Measurements from ENCODE around the gene PKDREJ. TPM values are rescaled to one million over a fixed set of nuclear protein-coding genes. Genes with fewer than 3 reads are reported as not detected.

Gene PKDREJ
- total RNA-seq, 1 donor from 2014 or later: not detected

- peaks cover 22% of the 10 kb centered on the region for H3K4me1 ChIP-seq
- no peak for DNase-seq (ENCODE audit: extremely low spot score in 2 of 2)
- no peaks in the 10 kb centered on the region for H3K9me3 ChIP-seq
- H3K27me3 ChIP-seq: no peaks in the 10 kb centered on the region
- H3K27ac ChIP-seq: peak overlapping the region; percentile 78
- H3K4me3 ChIP-seq: peak overlapping the region; percentile 81 to 90
- intact Hi-C loops (cut with DNase I): no loop called here
- no peak for TF ChIP-seq POLR2A (IDR thresholded peaks at IDR 0.05)
- TF ChIP-seq CTCF (IDR thresholded peaks at IDR 0.05): no peak
- TF ChIP-seq POLR2AphosphoS5 (IDR thresholded peaks at IDR 0.05; ENCODE audit: insufficient read depth in 1 of 2, low read depth in 1 of 2): no peak
- no peaks in the 10 kb centered on the region for H3K36me3 ChIP-seq
Measured at GRCh38 chr22:46251266-46251665, 11.9 kb downstream of the PKDREJ start.

GRCh38 chr22:46250783-46251125 lies 12.4 kb downstream of the PKDREJ start:
- H3K27ac ChIP-seq: peak overlapping the region; percentile 78
- H3K9me3 ChIP-seq: no peaks in the 10 kb centered on the region
- peaks cover 22% of the 10 kb centered on the region for H3K4me1 ChIP-seq
- TF ChIP-seq POLR2AphosphoS5 (IDR thresholded peaks at IDR 0.05; ENCODE audit: insufficient read depth in 1 of 2, low read depth in 1 of 2): no peak
- TF ChIP-seq CTCF (IDR thresholded peaks at IDR 0.05): no peak
- TF ChIP-seq POLR2A (IDR thresholded peaks at IDR 0.05): no peak
- intact Hi-C loops (cut with DNase I): no loop called here
- no peaks in the 10 kb centered on the region for H3K36me3 ChIP-seq
- DNase-seq (ENCODE audit: extremely low spot score in 2 of 2): no peak
- peak overlapping the region; percentile 81 to 90 for H3K4me3 ChIP-seq
- H3K27me3 ChIP-seq: no peaks in the 10 kb centered on the region

DNA sequence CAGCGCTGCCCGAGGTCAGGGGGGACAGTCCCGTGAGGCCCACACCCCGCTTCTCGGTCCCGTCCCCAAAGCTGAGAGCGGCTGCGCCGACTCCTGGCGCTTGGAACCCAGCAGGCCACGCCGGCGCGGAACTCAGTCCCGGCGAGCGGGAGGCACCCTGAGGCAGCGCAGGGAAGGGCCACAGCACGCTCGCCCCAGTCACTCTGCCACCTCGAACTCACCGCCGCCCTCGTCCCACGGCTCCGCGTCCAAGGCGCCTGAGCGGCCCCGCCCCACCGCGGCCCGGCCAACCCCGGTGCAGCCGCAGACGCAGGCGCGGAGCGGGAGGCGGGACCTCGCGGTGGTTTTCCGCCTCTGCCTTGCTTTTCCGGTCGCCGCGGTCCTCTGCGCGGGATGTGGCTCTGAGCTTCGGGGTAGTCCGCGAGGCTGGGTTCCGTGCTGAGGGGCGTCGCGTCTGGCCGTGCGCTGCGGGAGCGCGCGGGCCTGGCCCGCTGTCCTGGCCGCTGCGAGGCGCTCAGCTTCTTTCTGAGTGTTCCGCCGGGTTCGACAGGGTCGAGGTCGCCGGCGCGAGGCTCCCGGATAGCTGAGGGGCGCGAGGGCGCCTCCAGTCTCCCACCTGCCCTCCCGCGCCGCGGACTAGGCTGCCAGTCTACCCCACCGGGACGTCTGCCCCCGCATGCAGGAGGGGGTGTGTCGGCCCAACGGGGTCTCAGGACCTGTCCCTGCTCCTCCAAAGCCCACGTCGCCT lies 12.9 kb downstream of the PKDREJ start, which contains the start of gene CDPF1:
Gene CDPF1 (minus strand): TSS at position 259 of the 748 bp plus-strand sequence. CDS start 2,009 bp downstream, outside the sequence.
- intact Hi-C loops (cut with DNase I): no loop called here
- H3K4me1 ChIP-seq: peaks cover 22% of the 10 kb centered on the region
- no peaks in the 10 kb centered on the region for H3K36me3 ChIP-seq
- TF ChIP-seq POLR2AphosphoS5 (IDR thresholded peaks at IDR 0.05; ENCODE audit: insufficient read depth in 1 of 2, low read depth in 1 of 2) (peak in 1 of 2 donors; percentile 77), POLR2A (IDR thresholded peaks at IDR 0.05) (peak in 1 of 2 donors; percentile 57), CTCF (IDR thresholded peaks at IDR 0.05) (no peak)
- H3K4me3 ChIP-seq: peak within 1 kb of the TSS; percentile 81 to 90
- H3K27ac ChIP-seq: peak within 1 kb of the TSS; percentile 78
- H3K9me3 ChIP-seq: no peaks in the 10 kb centered on the region
- no peaks in the 10 kb centered on the region for H3K27me3 ChIP-seq
- DNase-seq (ENCODE audit: extremely low spot score in 2 of 2): no peak

DNA sequence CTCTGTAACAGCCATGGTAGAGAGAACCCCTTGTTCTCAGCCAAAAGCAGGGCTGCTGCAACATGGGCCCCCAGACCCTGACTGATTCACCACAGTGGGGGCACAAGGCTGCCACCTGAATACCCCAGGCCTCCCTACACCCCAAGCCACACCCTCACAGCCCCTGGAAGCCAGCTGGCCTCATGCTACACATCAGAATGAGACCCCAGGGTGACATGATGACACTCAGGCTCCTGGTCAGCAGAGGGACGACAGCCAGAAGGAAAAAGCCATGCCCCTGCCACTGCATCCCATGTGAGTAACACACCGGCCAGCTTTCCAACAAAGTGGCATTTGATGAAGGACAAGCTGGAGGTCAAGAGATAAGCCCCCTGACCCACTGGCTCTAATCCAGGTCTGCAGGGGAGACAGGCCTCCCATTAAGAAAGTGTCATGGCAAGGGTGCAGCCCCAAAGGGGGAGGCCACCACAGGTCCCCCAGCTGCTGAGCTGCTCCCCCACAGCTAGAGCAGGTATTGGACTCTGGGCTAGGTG lies 15.6 kb downstream of the PKDREJ start:
- H3K4me3 ChIP-seq: no peak overlapping the region
- no peak for TF ChIP-seq POLR2AphosphoS5 (IDR thresholded peaks at IDR 0.05; ENCODE audit: insufficient read depth in 1 of 2, low read depth in 1 of 2)
- TF ChIP-seq CTCF (IDR thresholded peaks at IDR 0.05): no peak
- H3K4me1 ChIP-seq: peaks cover 22% of the 10 kb centered on the region
- no peak overlapping the region for H3K27ac ChIP-seq
- H3K27me3 ChIP-seq: no peaks in the 10 kb centered on the region
- no peaks in the 10 kb centered on the region for H3K9me3 ChIP-seq
- H3K36me3 ChIP-seq: no peaks in the 10 kb centered on the region
- intact Hi-C loops (cut with DNase I): no loop called here
- no peak for DNase-seq (ENCODE audit: extremely low spot score in 2 of 2)

DNA sequence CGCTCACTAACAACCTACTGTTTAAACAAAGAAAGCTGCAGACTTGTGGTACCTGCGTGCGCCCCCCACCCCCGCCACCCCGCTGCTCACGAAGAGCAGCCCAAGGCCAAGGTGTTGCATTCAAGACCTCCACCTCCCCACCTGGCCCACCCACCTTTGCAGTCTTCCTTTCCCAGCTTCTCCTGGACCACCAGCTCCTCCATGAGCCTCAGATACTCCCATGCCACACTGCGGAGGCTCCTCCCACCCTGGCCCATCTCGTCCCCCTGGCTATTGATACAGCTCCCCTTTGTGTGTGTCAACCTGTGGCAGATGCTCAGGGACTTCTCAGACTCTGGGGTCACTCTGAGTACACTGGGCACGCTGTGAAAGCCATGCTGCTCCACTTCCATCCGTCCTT lies 17.0 kb downstream of the PKDREJ start:
- H3K4me3 ChIP-seq: no peak overlapping the region
- intact Hi-C loops (cut with DNase I): no loop called here
- no peak for TF ChIP-seq POLR2AphosphoS5 (IDR thresholded peaks at IDR 0.05; ENCODE audit: insufficient read depth in 1 of 2, low read depth in 1 of 2)
- TF ChIP-seq POLR2A (IDR thresholded peaks at IDR 0.05): no peak
- TF ChIP-seq CTCF (IDR thresholded peaks at IDR 0.05): no peak
- H3K27ac ChIP-seq: no peak overlapping the region
- peaks cover 19% of the 10 kb centered on the region for H3K4me1 ChIP-seq
- H3K9me3 ChIP-seq: no peaks in the 10 kb centered on the region
- no peak for DNase-seq (ENCODE audit: extremely low spot score in 2 of 2)
- H3K27me3 ChIP-seq: no peaks in the 10 kb centered on the region
- no peaks in the 10 kb centered on the region for H3K36me3 ChIP-seq

Measured in vagina (tissue), 2 donors.